Breast epithelium (tissue), 4 donors: ENCODE measurements around the gene MAL. TPM values are rescaled to one million over a fixed set of nuclear protein-coding genes. Genes with fewer than 3 reads are reported as not detected.
A peak's percentile ranks its signal among the peaks of the same experiment; 100 is the strongest.

Experiments
- DNase-seq, 2 donors: peaks; one replicate each; pipeline ENCODE4 v3.0.0-alpha.2; 2019; ENCODE audit warnings: low spot score in 2 of 2
- H3K27ac ChIP-seq, 2 donors: fragments of 200-600 bp; sonication (generic) in 1 of 2; one replicate each; pipeline ENCODE4 v1.5.1; 2016 to 2019; ENCODE audit warnings: mild to moderate bottlenecking in 1 of 2
- H3K27me3 ChIP-seq, 2 donors: fragments of 200-600 bp; sonication (generic) in 1 of 2; one replicate each; pipeline versions ENCODE4 v1.5.1 to v1.6.0; 2017 to 2019; ENCODE audit warnings: control low read depth in 1 of 2, mild to moderate bottlenecking in 1 of 2
- H3K36me3 ChIP-seq: fragments of 200-600 bp; one replicate; pipeline ENCODE4 v1.5.1; 2019
- H3K4me1 ChIP-seq, 2 donors: fragments of 200-600 bp; sonication (generic); one replicate each; pipeline ENCODE4 v1.5.1; 2016 to 2019; ENCODE audit warnings: control low read depth in 1 of 2
- H3K4me3 ChIP-seq, 3 donors: fragments of 200-600 bp; sonication (generic); 1 replicate in 2 of 3; 2 replicates in 1 of 3; pipeline ENCODE4 v1.5.1; 2016 to 2019; ENCODE audit warnings: mild to moderate bottlenecking in 3 of 3, moderate library complexity in 2 of 3
- H3K9me3 ChIP-seq, 2 donors: fragments of 200-600 bp; sonication (generic) in 1 of 2; one replicate each; pipeline ENCODE4 v1.5.1; 2016 to 2019; ENCODE audit warnings: control low read depth in 1 of 2
- CTCF ChIP-seq, 3 donors: fragments of 450-650 bp; IDR thresholded peaks; one replicate each; pipeline ENCODE4 v1.5.1; 2016 to 2017; ENCODE audit warnings: antibody characterized with exemption in 3 of 3, mild to moderate bottlenecking in 3 of 3, moderate library complexity in 3 of 3
- POLR2A ChIP-seq: fragments of 450-650 bp; IDR thresholded peaks from one replicate; pipeline ENCODE4 v1.6.1; 2016; ENCODE audit warnings: antibody characterized with exemption, mild to moderate bottlenecking, moderate library complexity
- POLR2AphosphoS5 ChIP-seq, 3 donors: sonication (generic); formaldehyde crosslinking; IDR thresholded peaks; one replicate each; pipeline ENCODE4 v1.6.1; 2017; ENCODE audit warnings: antibody characterized with exemption in 3 of 3
- intact Hi-C: fragments of 100-400 bp; cut with DNase I; formaldehyde crosslinking; loops from one replicate; pipeline ENCODE4 v1.15.1; 2023; ENCODE audit warnings: low total_unique reads
- total RNA-seq, 3 donors: library from RNA; depleted of rRNA; stranded (reverse); fragments of >200 nt; gene quantifications; one replicate each; pipeline ENCODE4 v1.1.0, GENCODE V29; 2016

The MAL gene
- total RNA-seq, 3 donors from 2014 or later, result 0.32 to 2.3 TPM; not detected in 1

- no peaks in the 10 kb centered on the region for H3K4me1 ChIP-seq
- no peak overlapping the region for H3K4me3 ChIP-seq
- intact Hi-C loops, result no loop called here
- no peaks in the 10 kb centered on the region for H3K36me3 ChIP-seq
- TF ChIP-seq POLR2AphosphoS5 (IDR thresholded peaks at IDR 0.05), result no peak
- TF ChIP-seq POLR2A, result no peak
- TF ChIP-seq CTCF (IDR thresholded peaks at IDR 0.05), result no peak
- H3K27ac ChIP-seq, result no peak overlapping the region
- peak in 1 of 2 donors; percentile 22 for DNase-seq
- peaks cover 0 to 5% of the 10 kb centered on the region in 2 donors for H3K27me3 ChIP-seq
- no peaks in the 10 kb centered on the region for H3K9me3 ChIP-seq
These were observed 32.2 kb downstream of the MAL start for GRCh38 chr2:95057535-95058370.

GRCh38 chr2:95058466-95058988, 33.0 kb downstream of the MAL start:
- Histone ChIP-seq H3K9me3 (no peaks in the 10 kb centered on the region), H3K4me1 (no peaks in the 10 kb centered on the region), H3K36me3 (no peaks in the 10 kb centered on the region), H3K27ac (no peak overlapping the region), H3K27me3 (peaks cover 0 to 5% of the 10 kb centered on the region in 2 donors), H3K4me3 (no peak overlapping the region)
- DNase-seq, result peak in 1 of 2 donors; percentile 24
- intact Hi-C loops, result no loop called here
- TF ChIP-seq POLR2A (no peak), POLR2AphosphoS5 (IDR thresholded peaks at IDR 0.05) (no peak), CTCF (IDR thresholded peaks at IDR 0.05) (no peak)

- H3K4me1 ChIP-seq, result no peaks in the 10 kb centered on the region
- intact Hi-C loops, result no loop called here
- peaks cover 0 to 5% of the 10 kb centered on the region in 2 donors for H3K27me3 ChIP-seq
- TF ChIP-seq POLR2A, result no peak
- no peak for TF ChIP-seq CTCF (IDR thresholded peaks at IDR 0.05)
- TF ChIP-seq POLR2AphosphoS5 (IDR thresholded peaks at IDR 0.05), result no peak
- peak in 1 of 2 donors; percentile 19 for DNase-seq
- no peaks in the 10 kb centered on the region for H3K9me3 ChIP-seq
- H3K4me3 ChIP-seq, result no peak overlapping the region
- no peak overlapping the region for H3K27ac ChIP-seq
- no peaks in the 10 kb centered on the region for H3K36me3 ChIP-seq
These were observed 33.6 kb downstream of the MAL start for GRCh38 chr2:95058989-95059641.

- peak in 1 of 2 donors; percentile 34 for DNase-seq
- no peaks in the 10 kb centered on the region for H3K9me3 ChIP-seq
- intact Hi-C loops, result no loop called here
- no peak overlapping the region for H3K4me3 ChIP-seq
- no peak for TF ChIP-seq CTCF (IDR thresholded peaks at IDR 0.05)
- TF ChIP-seq POLR2AphosphoS5 (IDR thresholded peaks at IDR 0.05), result no peak
- H3K36me3 ChIP-seq, result no peaks in the 10 kb centered on the region
- no peaks in the 10 kb centered on the region for H3K4me1 ChIP-seq
- peaks cover 0 to 5% of the 10 kb centered on the region in 2 donors for H3K27me3 ChIP-seq
- no peak overlapping the region for H3K27ac ChIP-seq
These were observed 34.3 kb downstream of the MAL start for GRCh38 chr2:95059656-95060370.
